PFSK-1 (cell line): ENCODE measurements around the gene GPR137B.

Experiments used
- FOXP2 ChIP-seq: optimal IDR thresholded peaks from 2 replicates; pipeline ENCODE3; 2011; ENCODE audit warnings: borderline replicate concordance, control low read depth, inconsistent platforms; ENCODE audit not compliant: insufficient read depth; ENCODE audit errors: extremely low read length, extremely low read depth
- POLR2AphosphoS5 ChIP-seq: IDR thresholded peaks from 2 replicates; pipeline ENCODE4 v1.6.1; 2012; ENCODE audit warnings: low read depth, mild to moderate bottlenecking, control low read depth, low read length, moderate library complexity
- REST ChIP-seq, 2 experiments: IDR thresholded peaks; 2 replicates each; pipeline versions ENCODE4 v1.6.1 to v1.8.0; 2011 to 2012; ENCODE audit warnings: low read depth in 2 of 2, low read length in 2 of 2, control low read depth in 1 of 2, inconsistent platforms in 1 of 2, mild to moderate bottlenecking in 1 of 2, moderate library complexity in 1 of 2; ENCODE audit not compliant: insufficient read depth in 1 of 2
- SIN3A ChIP-seq: IDR thresholded peaks from 2 replicates; pipeline ENCODE4 v1.6.1; 2012; ENCODE audit warnings: mild to moderate bottlenecking, low read length, moderate library complexity, borderline replicate concordance; ENCODE audit not compliant: insufficient read depth
- TAF1 ChIP-seq: IDR thresholded peaks from 2 replicates; pipeline ENCODE4 v1.6.1; 2012; ENCODE audit warnings: low read length, control low read depth, borderline replicate concordance; ENCODE audit not compliant: insufficient read depth

The GPR137B gene

GRCh38 chr1:236258114-236258622 lies 115.8 kb downstream of the GPR137B start:
- TF ChIP-seq FOXP2, result no peak
- no peak for TF ChIP-seq TAF1
- no peak for TF ChIP-seq REST (IDR thresholded peaks at IDR 0.05; ENCODE audit: insufficient read depth in 1 of 2, low read depth in 2 of 2, low read length in 2 of 2)
- TF ChIP-seq POLR2AphosphoS5, result no peak
- no peak for TF ChIP-seq SIN3A
